Lower leg skin (tissue), 3 donors: Measurements from ENCODE around the gene ZMYM4.

Source experiments
- CTCF ChIP-seq, 3 donors: fragments of 450-650 bp; IDR thresholded peaks; one replicate each; pipeline ENCODE4 v1.5.1; 2016; ENCODE audit warnings: antibody characterized with exemption in 3 of 3, mild to moderate bottlenecking in 3 of 3, moderate library complexity in 2 of 3
- POLR2A ChIP-seq, 2 donors: fragments of 450-650 bp; IDR thresholded peaks; one replicate each; pipeline ENCODE4 v1.6.1; 2016 to 2017; ENCODE audit warnings: antibody characterized with exemption in 2 of 2, mild to moderate bottlenecking in 1 of 2, moderate library complexity in 1 of 2

- no peak for TF ChIP-seq POLR2A (IDR thresholded peaks at IDR 0.05)
- TF ChIP-seq CTCF (IDR thresholded peaks at IDR 0.05): no peak
Observed at GRCh38 chr1:35269989-35270289, 1.4 kb downstream of the ZMYM4 start.
